Measurements from ENCODE around the gene SCOC. TPM values are rescaled to one million over a fixed set of nuclear protein-coding genes. Genes with fewer than 3 reads are reported as not detected.
A peak's percentile ranks its signal among the peaks of the same experiment; 100 is the strongest.

The SCOC gene
- total and polyA plus RNA-seq, 2 of the 13 experiments (the other 11 are each of a cell fraction or from before 2014, with no cell fraction given): 43.8 to 65.2 TPM

DNA sequence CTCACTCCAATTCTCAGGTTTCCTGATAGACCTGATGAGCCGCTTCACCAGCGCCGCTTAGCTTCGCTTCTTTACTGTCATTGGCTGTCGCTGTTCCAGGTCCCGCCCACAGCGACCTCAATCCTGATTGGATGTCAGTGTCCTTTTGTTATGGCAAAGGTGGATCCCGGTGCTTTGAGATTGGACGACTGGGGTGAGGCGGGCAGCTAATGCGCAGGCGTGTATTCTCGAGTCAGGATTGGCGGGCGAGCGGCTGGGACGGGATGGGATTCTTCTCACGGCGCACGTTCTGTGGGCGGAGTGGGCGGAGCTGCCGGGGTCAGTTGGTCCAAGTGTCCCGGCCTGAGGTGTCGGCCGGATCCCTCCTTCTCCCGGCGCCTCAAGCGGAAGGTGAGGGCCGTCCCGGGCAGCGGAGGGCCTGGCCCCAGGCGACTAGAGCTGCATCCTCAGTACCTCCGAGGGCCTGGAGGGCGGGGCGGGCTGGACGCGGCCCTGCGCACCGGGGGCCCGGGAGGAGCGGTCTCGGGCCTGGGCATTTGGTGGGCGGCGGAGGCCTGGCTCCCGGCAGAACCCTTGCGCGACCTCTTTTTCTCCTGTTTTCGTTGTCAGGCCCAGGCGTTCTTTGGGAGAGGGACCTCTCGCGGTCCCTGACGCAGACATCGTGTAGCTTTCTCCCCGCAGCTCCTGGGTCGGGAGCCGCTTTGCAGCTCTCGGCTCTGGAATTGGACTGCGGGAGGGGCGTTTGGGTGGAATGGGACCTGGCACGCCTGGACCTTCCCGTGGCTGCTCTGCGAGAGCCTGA is at the start of gene SCOC (continued):
- TF ChIP-seq, protein P1, sequence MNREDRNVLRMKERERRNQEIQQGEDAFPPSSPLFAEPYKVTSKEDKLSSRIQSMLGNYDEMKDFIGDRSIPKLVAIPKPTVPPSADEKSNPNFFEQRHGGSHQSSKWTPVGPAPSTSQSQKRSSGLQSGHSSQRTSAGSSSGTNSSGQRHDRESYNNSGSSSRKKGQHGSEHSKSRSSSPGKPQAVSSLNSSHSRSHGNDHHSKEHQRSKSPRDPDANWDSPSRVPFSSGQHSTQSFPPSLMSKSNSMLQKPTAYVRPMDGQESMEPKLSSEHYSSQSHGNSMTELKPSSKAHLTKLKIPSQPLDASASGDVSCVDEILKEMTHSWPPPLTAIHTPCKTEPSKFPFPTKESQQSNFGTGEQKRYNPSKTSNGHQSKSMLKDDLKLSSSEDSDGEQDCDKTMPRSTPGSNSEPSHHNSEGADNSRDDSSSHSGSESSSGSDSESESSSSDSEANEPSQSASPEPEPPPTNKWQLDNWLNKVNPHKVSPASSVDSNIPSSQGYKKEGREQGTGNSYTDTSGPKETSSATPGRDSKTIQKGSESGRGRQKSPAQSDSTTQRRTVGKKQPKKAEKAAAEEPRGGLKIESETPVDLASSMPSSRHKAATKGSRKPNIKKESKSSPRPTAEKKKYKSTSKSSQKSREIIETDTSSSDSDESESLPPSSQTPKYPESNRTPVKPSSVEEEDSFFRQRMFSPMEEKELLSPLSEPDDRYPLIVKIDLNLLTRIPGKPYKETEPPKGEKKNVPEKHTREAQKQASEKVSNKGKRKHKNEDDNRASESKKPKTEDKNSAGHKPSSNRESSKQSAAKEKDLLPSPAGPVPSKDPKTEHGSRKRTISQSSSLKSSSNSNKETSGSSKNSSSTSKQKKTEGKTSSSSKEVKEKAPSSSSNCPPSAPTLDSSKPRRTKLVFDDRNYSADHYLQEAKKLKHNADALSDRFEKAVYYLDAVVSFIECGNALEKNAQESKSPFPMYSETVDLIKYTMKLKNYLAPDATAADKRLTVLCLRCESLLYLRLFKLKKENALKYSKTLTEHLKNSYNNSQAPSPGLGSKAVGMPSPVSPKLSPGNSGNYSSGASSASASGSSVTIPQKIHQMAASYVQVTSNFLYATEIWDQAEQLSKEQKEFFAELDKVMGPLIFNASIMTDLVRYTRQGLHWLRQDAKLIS (CRISPR knock-in tag; IDR thresholded peaks at IDR 0.05): 0 out of 2 replicates have a peak, but pooled peaks have one; percentile 20
- TF ChIP-seq ZZZ3 (CRISPR knock-in tag; IDR thresholded peaks at IDR 0.05; ENCODE audit: borderline replicate concordance): peak; percentile 77; the same call in 1 of the 2 replicates
- TF ChIP-seq SRSF1 (optimal IDR thresholded peaks at IDR 0.05; ENCODE audit: low read depth, low read length): peak; percentile 68
- TF ChIP-seq PHF20 (CRISPR knock-in tag; IDR thresholded peaks at IDR 0.05): peak; percentile 74
- TF ChIP-seq, protein P2, sequence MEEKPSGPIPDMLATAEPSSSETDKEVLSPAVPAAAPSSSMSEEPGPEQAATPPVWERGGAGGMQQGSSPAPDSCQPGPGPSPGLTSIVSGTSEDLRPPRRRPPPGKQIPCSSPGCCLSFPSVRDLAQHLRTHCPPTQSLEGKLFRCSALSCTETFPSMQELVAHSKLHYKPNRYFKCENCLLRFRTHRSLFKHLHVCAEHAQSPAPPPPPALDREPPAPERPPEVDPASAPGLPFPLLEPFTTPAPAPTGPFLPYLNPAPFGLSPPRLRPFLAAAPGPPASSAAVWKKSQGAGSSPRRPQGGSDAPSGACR (CRISPR knock-in tag; IDR thresholded peaks at IDR 0.05): peak; percentile 72; the same call in 1 of the 2 replicates
- peak; percentile 45; the same call in 1 of the 2 replicates for TF ChIP-seq ARNTL (CRISPR knock-in tag; IDR thresholded peaks at IDR 0.05)
- TF ChIP-seq, protein P3, sequence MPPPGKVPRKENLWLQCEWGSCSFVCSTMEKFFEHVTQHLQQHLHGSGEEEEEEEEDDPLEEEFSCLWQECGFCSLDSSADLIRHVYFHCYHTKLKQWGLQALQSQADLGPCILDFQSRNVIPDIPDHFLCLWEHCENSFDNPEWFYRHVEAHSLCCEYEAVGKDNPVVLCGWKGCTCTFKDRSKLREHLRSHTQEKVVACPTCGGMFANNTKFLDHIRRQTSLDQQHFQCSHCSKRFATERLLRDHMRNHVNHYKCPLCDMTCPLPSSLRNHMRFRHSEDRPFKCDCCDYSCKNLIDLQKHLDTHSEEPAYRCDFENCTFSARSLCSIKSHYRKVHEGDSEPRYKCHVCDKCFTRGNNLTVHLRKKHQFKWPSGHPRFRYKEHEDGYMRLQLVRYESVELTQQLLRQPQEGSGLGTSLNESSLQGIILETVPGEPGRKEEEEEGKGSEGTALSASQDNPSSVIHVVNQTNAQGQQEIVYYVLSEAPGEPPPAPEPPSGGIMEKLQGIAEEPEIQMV (CRISPR knock-in tag; IDR thresholded peaks at IDR 0.05; ENCODE audit: low read depth): 0 out of 2 replicates have a peak, but pooled peaks have one; percentile 65
- TF ChIP-seq ZNF629 (CRISPR knock-in tag; conservative IDR thresholded peaks at IDR 0.05): 0 out of 2 replicates have a peak, but pooled peaks have one; percentile 37
- TF ChIP-seq ZBTB8A (CRISPR knock-in tag; IDR thresholded peaks at IDR 0.05; ENCODE audit: borderline replicate concordance, low read depth): 0 out of 2 replicates have a peak, but pooled peaks have one; percentile 37
- TF ChIP-seq, protein P4, sequence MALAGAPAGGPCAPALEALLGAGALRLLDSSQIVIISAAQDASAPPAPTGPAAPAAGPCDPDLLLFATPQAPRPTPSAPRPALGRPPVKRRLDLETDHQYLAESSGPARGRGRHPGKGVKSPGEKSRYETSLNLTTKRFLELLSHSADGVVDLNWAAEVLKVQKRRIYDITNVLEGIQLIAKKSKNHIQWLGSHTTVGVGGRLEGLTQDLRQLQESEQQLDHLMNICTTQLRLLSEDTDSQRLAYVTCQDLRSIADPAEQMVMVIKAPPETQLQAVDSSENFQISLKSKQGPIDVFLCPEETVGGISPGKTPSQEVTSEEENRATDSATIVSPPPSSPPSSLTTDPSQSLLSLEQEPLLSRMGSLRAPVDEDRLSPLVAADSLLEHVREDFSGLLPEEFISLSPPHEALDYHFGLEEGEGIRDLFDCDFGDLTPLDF (CRISPR knock-in tag; IDR thresholded peaks at IDR 0.05): peak; percentile 56; the same call in 1 of the 2 replicates
- TF ChIP-seq ELF4 (CRISPR knock-in tag; IDR thresholded peaks at IDR 0.05; ENCODE audit: borderline replicate concordance): no peak; the same call in none of the 2 replicates
- TF ChIP-seq HNRNPL (IDR thresholded peaks at IDR 0.05; ENCODE audit: low read depth, low read length): 0 out of 2 replicates have a peak, but pooled peaks have one; percentile 40
- peak; percentile 28; the same call in 1 of the 2 replicates for TF ChIP-seq NCOA2 (CRISPR knock-in tag; IDR thresholded peaks at IDR 0.05)
- TF ChIP-seq SRSF9 (IDR thresholded peaks at IDR 0.05; ENCODE audit: borderline replicate concordance, insufficient read depth, low read depth, low read length, poor library complexity, severe bottlenecking): no peak
- peak; percentile 23 for TF ChIP-seq ELF3 (CRISPR knock-in tag; IDR thresholded peaks at IDR 0.05)
- 0 out of 2 replicates have a peak, but pooled peaks have one; percentile 21 for TF ChIP-seq WIZ (CRISPR knock-in tag; IDR thresholded peaks at IDR 0.05)
- TF ChIP-seq SP1 (IDR thresholded peaks at IDR 0.05): no peak
- TF ChIP-seq SP1 (CRISPR knock-in tag; IDR thresholded peaks at IDR 0.05): peak; percentile 50; the same call in 1 of the 2 replicates
- TF ChIP-seq ZNF136 (CRISPR knock-in tag; IDR thresholded peaks at IDR 0.05; ENCODE audit: low read depth): 0 out of 2 replicates have a peak, but pooled peaks have one; percentile 6
- peak; percentile 76; the same call in 1 of the 2 replicates for TF ChIP-seq ZNF430 (CRISPR knock-in tag; IDR thresholded peaks at IDR 0.05)
